Heart right ventricle (tissue), 16 donors: ENCODE results near the gene GRIN3A. TPM values are rescaled to one million over a fixed set of nuclear protein-coding genes. Genes with fewer than 3 reads are reported as not detected.

Experiments used
- ATAC-seq, 8 donors: fragments of 200-7000 bp; cut with Tn5 transposase; one replicate each; pipeline ENCODE4 v1.9.1; 2020; ENCODE audit warnings: mild to moderate bottlenecking in 8 of 8, moderate library complexity in 8 of 8, moderate number of reproducible peaks in 1 of 8
- DNase-seq, 2 donors: peaks; one replicate each; pipeline ENCODE4 v3.0.0-alpha.2; 2020
- H3K27ac ChIP-seq, 10 donors: fragments of 200-600 bp; sonication (generic) in 2 of 10; one replicate each; pipeline versions ENCODE4 v1.5.0 to v1.8.0; 2020 to 2022; ENCODE audit warnings: mild to moderate bottlenecking in 3 of 10
- H3K27me3 ChIP-seq, 7 donors: fragments of 200-600 bp; one replicate each; pipeline ENCODE4 v1.8.0; 2021 to 2022; ENCODE audit warnings: mild to moderate bottlenecking in 2 of 7
- H3K36me3 ChIP-seq, 9 donors: fragments of 200-600 bp; sonication (generic) in 1 of 9; one replicate each; pipeline versions ENCODE4 v1.5.0 to v1.8.0; 2020 to 2022; ENCODE audit warnings: mild to moderate bottlenecking in 2 of 9
- H3K4me1 ChIP-seq, 9 donors: fragments of 200-600 bp; sonication (generic) in 1 of 9; one replicate each; pipeline versions ENCODE4 v1.5.0 to v1.8.0; 2020 to 2022; ENCODE audit warnings: mild to moderate bottlenecking in 4 of 9
- H3K4me3 ChIP-seq, 10 donors: fragments of 200-600 bp; sonication (generic) in 2 of 10; one replicate each; pipeline versions ENCODE4 v1.5.0 to v1.8.0; 2020 to 2022; ENCODE audit warnings: mild to moderate bottlenecking in 7 of 10, moderate library complexity in 2 of 10
- H3K9me3 ChIP-seq, 11 donors: fragments of 200-600 bp in 10 of 11; sonication (generic) in 2 of 11; one replicate each; pipeline versions ENCODE4 v1.5.0 to v1.8.0; 2013 to 2022; ENCODE audit warnings: mild to moderate bottlenecking in 2 of 11, control low read depth in 1 of 11, moderate library complexity in 1 of 11
- CTCF ChIP-seq, 9 donors: fragments of 200-600 bp; sonication (generic) in 2 of 9; IDR thresholded peaks; one replicate each; pipeline versions ENCODE4 v1.5.0 to v1.8.0; 2021 to 2022; ENCODE audit warnings: antibody characterized with exemption in 9 of 9, mild to moderate bottlenecking in 5 of 9, moderate library complexity in 1 of 9
- WGBS, 2 donors: extraction: QIAGEN DNeasy Blood & Tissue Kit; methylation state at CpG; one replicate each; pipeline ENCODE4 v1.1.7; 2013; ENCODE audit warnings: inconsistent platforms in 1 of 2; 5-methylcytosine and 5-hydroxymethylcytosine counted together
- intact Hi-C, 10 donors: fragments of 100-400 bp; cut with DNase I; formaldehyde crosslinking; loops; one replicate each; pipeline versions ENCODE4 v1.11.1 to v1.14.2; 2022
- polyA plus RNA-seq, 2 donors: library from polyadenylated mRNA; stranded (reverse); fragments of 200-250 nt; gene quantifications; one replicate each; pipeline ENCODE4 v1.2.3, GENCODE V29; 2013
- total RNA-seq, 10 donors: library from RNA; stranded (reverse); fragmentation: NEBNext Ultra II Directional in 3 of 10; extraction: Animal tissue kit (Norgen Biotek cat#: 25700) in 3 of 10; gene quantifications; one replicate each; pipeline versions ENCODE4 v1.2.1 to v1.2.4, GENCODE V29; 2021 to 2023
- donor health status: Arrhythmogenic right ventricular cardiomyopathy.
- donor health status: ischemic (EF 13 %, LVEDD 7.1; RV severe dilation, severe dysfunction).
- donor health status: healthy with polysubstance abuse.
- donor health status: DM: no; HTN: yes; CAD: no.
- donor health status: DM: no; HTN: no; CAD: no.
- donor health status: ischemic (EF 25% LVEDD 6.9; RV normal size, moderate dysfunction).
- donor health status: ischemic (EF 25% LVEDD 5.7; RV mildly dilated, moderate dysfunction).
- donor health status: healthy.
- donor health status: DM: yes; HTN: yes; CAD: no.
- donor health status: Ischemic cardiomyopathy.
- donor health status: ischemic (EF 35%, LVEDD 5.7; RV mildly dilated, moderate dysfunction).
- donor health status: nonischemic (EF 11% LVEDD 7.7; RV severe dilation, severe dysfunction).
- donor health status: DM: yes; HTN: yes; CAD: no.
- donor health status: PGD.
- donor health status: ischemic (EF 29% LVEDD 5.4; RV normal size, mild dysfunction).
- donor health status: nonischemic (EF 23%, LVEDD 6.1; RV moderate dilation, normal function).

Gene GRIN3A
- total and polyA plus RNA-seq, 12 donors = 0.06 to 1.4 (median 0.33) TPM

GRCh38 chr9:101530076-101530711 is 208.3 kb downstream of the GRIN3A start:
- H3K4me1 ChIP-seq = peaks cover 0 to 27% (median 16%) of the 10 kb centered on the region in 9 donors
- intact Hi-C loops = loop anchor here in 9 of 10 donors (1.0 to 10.0 kb wide), 5 partner anchors 65 to 135 kb away; partner anchors contain the start of genes MRPL50 (in 5 of the 9) and ZNF189 (in 5 of the 9)
- DNase-seq = peak in 1 of 2 donors; percentile 71
- no peaks in the 10 kb centered on the region for H3K27me3 ChIP-seq
- 18 to 20% methylated on average over 6 of the region's 6 CpGs for WGBS, 2 donors
- ATAC-seq = peak in 7 of 8 donors; percentile 26 to 51 (median 40)
- peak; percentile 74 to 92 (median 85) for TF ChIP-seq CTCF (IDR thresholded peaks at IDR 0.05)
- no peak overlapping the region for H3K4me3 ChIP-seq
- no peak overlapping the region for H3K27ac ChIP-seq
- H3K9me3 ChIP-seq = no peaks in the 10 kb centered on the region
- H3K36me3 ChIP-seq = peaks cover 0 to 2% (median 0%) of the 10 kb centered on the region in 9 donors

GRCh38 chr9:101528015-101528414 is 210.4 kb downstream of the GRIN3A start:
- intact Hi-C loops = loop anchor here in 3 of 10 donors (2.0 to 5.0 kb wide), 2 partner anchors 61 to 69 kb away; no protein-coding TSS in a partner anchor
- no peak for ATAC-seq
- Histone ChIP-seq H3K27ac (no peak overlapping the region), H3K4me3 (no peak overlapping the region), H3K27me3 (peaks cover 0 to 4% (median 0%) of the 10 kb centered on the region in 7 donors), H3K9me3 (no peaks in the 10 kb centered on the region), H3K4me1 (peaks cover 0 to 14% (median 3%) of the 10 kb centered on the region in 9 donors), H3K36me3 (no peaks in the 10 kb centered on the region)
- DNase-seq = no peak
- no peak for TF ChIP-seq CTCF (IDR thresholded peaks at IDR 0.05)

- H3K4me1 ChIP-seq = peaks cover 0 to 10% (median 0%) of the 10 kb centered on the region in 9 donors
- H3K27me3 ChIP-seq = peaks cover 0 to 4% (median 0%) of the 10 kb centered on the region in 7 donors
- DNase-seq (no peak), ATAC-seq (no peak)
- no peak overlapping the region for H3K4me3 ChIP-seq
- TF ChIP-seq CTCF (IDR thresholded peaks at IDR 0.05) = no peak
- H3K36me3 ChIP-seq = no peaks in the 10 kb centered on the region
- H3K27ac ChIP-seq = no peak overlapping the region
- no peaks in the 10 kb centered on the region for H3K9me3 ChIP-seq
- 60 to 64% methylated on average over 6 of the region's 6 CpGs for WGBS, 2 donors
- intact Hi-C loops = loop anchor here in 2 of 10 donors (5.0 kb wide), 1 partner anchor 60 kb away; no protein-coding TSS in a partner anchor
These were observed 211.4 kb downstream of the GRIN3A start for GRCh38 chr9:101527066-101527465.

- H3K9me3 ChIP-seq = no peaks in the 10 kb centered on the region
- TF ChIP-seq CTCF (IDR thresholded peaks at IDR 0.05) = no peak
- no peaks in the 10 kb centered on the region for H3K36me3 ChIP-seq
- WGBS, 2 donors = 86 to 88% methylated on average over 6 of the region's 6 CpGs
- no peak overlapping the region for H3K4me3 ChIP-seq
- DNase-seq = no peak
- no peak for ATAC-seq
- H3K27me3 ChIP-seq = peaks cover 0 to 4% (median 0%) of the 10 kb centered on the region in 7 donors
- H3K4me1 ChIP-seq = peaks cover 0 to 3% (median 0%) of the 10 kb centered on the region in 9 donors
- H3K27ac ChIP-seq = no peak overlapping the region
- intact Hi-C loops = no loop called here
These were observed 214.1 kb downstream of the GRIN3A start for GRCh38 chr9:101524371-101524770.

Other genes starting within 250 kb of the GRIN3A start
- 10 to 100 TPM; 39.1 to 64.4 (median 58.2) TPM for gene RNF20, start 204.8 kb downstream of the GRIN3A start, total RNA-seq
- 10 to 100 TPM; 13.2 to 14.0 TPM for gene RNF20, start 204.8 kb downstream of the GRIN3A start, polyA plus RNA-seq
- gene PPP3R2, start 143.7 kb downstream of the GRIN3A start, total RNA-seq = not detected
- not detected for gene PPP3R2, start 143.7 kb downstream of the GRIN3A start, polyA plus RNA-seq